Measurements from ENCODE around the gene MYO1H. TPM values are rescaled to one million over a fixed set of nuclear protein-coding genes. Genes with fewer than 3 reads are reported as not detected.

Gene MYO1H
- total RNA-seq, 1 donor from 2014 or later, result not detected

DNA sequence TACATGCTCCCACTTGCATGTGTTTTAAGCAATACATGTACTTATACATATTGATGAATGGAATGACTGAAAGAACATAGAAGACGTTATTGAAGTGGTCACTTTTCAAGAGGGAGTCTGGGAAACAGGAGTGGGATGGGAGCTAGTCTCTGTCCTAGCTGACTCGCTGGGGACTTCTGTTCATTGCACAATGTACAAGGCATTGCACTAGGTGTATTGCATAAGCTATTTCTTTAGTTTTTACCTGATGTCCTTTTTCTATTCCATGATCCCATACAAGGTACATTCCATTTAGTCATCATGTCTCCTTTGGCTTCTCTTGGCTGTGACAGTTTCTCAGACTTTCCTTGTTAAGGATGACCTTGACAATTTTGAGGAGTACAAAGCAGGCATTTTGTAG lies 4.0 kb upstream of the MYO1H start:
- Histone ChIP-seq H3K4me2 (ENCODE audit: low read length) (no peak overlapping the region), H3K27me3 (ENCODE audit: insufficient read depth, low read length) (no peaks in the 10 kb centered on the region), H3K9me3 (ENCODE audit: insufficient read depth, low read depth, low read length) (no peaks in the 10 kb centered on the region), H3K9ac (ENCODE audit: low read length) (no peak overlapping the region), H3K36me3 (ENCODE audit: insufficient read depth, low read length) (no peaks in the 10 kb centered on the region), H4K20me1 (ENCODE audit: insufficient read depth, low read length) (no peaks in the 10 kb centered on the region), H2AFZ (ENCODE audit: low read depth, low read length) (no peak overlapping the region), H3K4me1 (ENCODE audit: insufficient read depth, low read length) (no peaks in the 10 kb centered on the region), H3K4me3 (ENCODE audit: insufficient read depth, low read depth, low read length) (no peak overlapping the region), H3K79me2 (ENCODE audit: insufficient read depth, low read length) (no peaks in the 10 kb centered on the region), H3K27ac (ENCODE audit: low read depth, low read length) (no peak overlapping the region)
- no peak for TF ChIP-seq CTCF (IDR thresholded peaks at IDR 0.05; ENCODE audit: insufficient read depth, low read depth, low read length)
- TF ChIP-seq EZH2 (IDR thresholded peaks at IDR 0.05; ENCODE audit: insufficient read depth, low read length), result no peak
- Mint-ChIP-seq H3K4me1 (ENCODE audit: low read depth, unreplicated experiment) (no peaks in the 10 kb centered on the region), H3K36me3 (ENCODE audit: low read depth, unreplicated experiment) (no peaks in the 10 kb centered on the region), H3K9me3 (ENCODE audit: unreplicated experiment) (peaks cover 5% of the 10 kb centered on the region), H3K27me3 (ENCODE audit: low read depth, unreplicated experiment) (peaks cover 12% of the 10 kb centered on the region), H3K27ac (ENCODE audit: unreplicated experiment) (no peak overlapping the region), H3K4me3 (ENCODE audit: unreplicated experiment) (no peak overlapping the region)
- FAIRE-seq (no peak), DNase-seq (ENCODE audit: low read depth) (no peak)

GRCh38 chr12:109345428-109345827 lies 2.3 kb upstream of the MYO1H start:
- Histone ChIP-seq H3K4me1 (ENCODE audit: insufficient read depth, low read length) (no peaks in the 10 kb centered on the region), H2AFZ (ENCODE audit: low read depth, low read length) (no peak overlapping the region), H3K36me3 (ENCODE audit: insufficient read depth, low read length) (no peaks in the 10 kb centered on the region), H3K4me2 (ENCODE audit: low read length) (no peak overlapping the region), H3K27ac (ENCODE audit: low read depth, low read length) (no peak overlapping the region), H3K27me3 (ENCODE audit: insufficient read depth, low read length) (no peaks in the 10 kb centered on the region), H3K9ac (ENCODE audit: low read length) (no peak overlapping the region), H4K20me1 (ENCODE audit: insufficient read depth, low read length) (no peaks in the 10 kb centered on the region), H3K9me3 (ENCODE audit: insufficient read depth, low read depth, low read length) (no peaks in the 10 kb centered on the region), H3K4me3 (ENCODE audit: insufficient read depth, low read depth, low read length) (no peak overlapping the region), H3K79me2 (ENCODE audit: insufficient read depth, low read length) (no peaks in the 10 kb centered on the region)
- Mint-ChIP-seq H3K4me3 (ENCODE audit: unreplicated experiment) (no peak overlapping the region), H3K27ac (ENCODE audit: unreplicated experiment) (no peak overlapping the region), H3K27me3 (ENCODE audit: low read depth, unreplicated experiment) (peaks cover 10% of the 10 kb centered on the region), H3K36me3 (ENCODE audit: low read depth, unreplicated experiment) (no peaks in the 10 kb centered on the region), H3K9me3 (ENCODE audit: unreplicated experiment) (peaks cover 5% of the 10 kb centered on the region), H3K4me1 (ENCODE audit: low read depth, unreplicated experiment) (no peaks in the 10 kb centered on the region)
- FAIRE-seq (no peak), DNase-seq (ENCODE audit: low read depth) (no peak)
- TF ChIP-seq EZH2 (IDR thresholded peaks at IDR 0.05; ENCODE audit: insufficient read depth, low read length) (no peak), CTCF (IDR thresholded peaks at IDR 0.05; ENCODE audit: insufficient read depth, low read depth, low read length) (no peak)

DNA sequence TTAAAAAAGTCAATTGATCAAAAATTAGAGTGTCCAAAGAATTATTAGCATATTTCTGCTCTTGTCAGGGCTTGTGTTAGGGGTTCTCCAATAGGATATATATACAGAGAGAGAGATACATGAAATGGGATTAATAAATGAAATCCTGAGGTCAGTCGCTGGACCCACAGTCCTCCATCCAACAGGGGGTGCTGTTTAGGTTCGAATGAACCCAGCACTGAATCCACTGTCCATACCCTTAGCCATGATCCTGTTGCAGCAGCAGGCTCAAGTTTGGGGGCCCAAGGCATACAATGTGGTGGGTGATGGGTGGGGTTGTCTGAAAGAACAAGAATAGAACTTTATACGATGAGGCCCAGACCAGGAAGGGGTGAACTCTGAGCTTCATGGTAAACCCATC lies 780 bp upstream of the MYO1H start:
- Histone ChIP-seq H2AFZ (ENCODE audit: low read depth, low read length) (no peak overlapping the region), H3K9me3 (ENCODE audit: insufficient read depth, low read depth, low read length) (no peaks in the 10 kb centered on the region), H3K36me3 (ENCODE audit: insufficient read depth, low read length) (no peaks in the 10 kb centered on the region), H3K9ac (ENCODE audit: low read length) (no peak overlapping the region), H3K4me1 (ENCODE audit: insufficient read depth, low read length) (no peaks in the 10 kb centered on the region), H3K4me2 (ENCODE audit: low read length) (no peak overlapping the region), H3K27ac (ENCODE audit: low read depth, low read length) (no peak overlapping the region), H3K79me2 (ENCODE audit: insufficient read depth, low read length) (no peaks in the 10 kb centered on the region), H3K27me3 (ENCODE audit: insufficient read depth, low read length) (peaks cover 6% of the 10 kb centered on the region), H4K20me1 (ENCODE audit: insufficient read depth, low read length) (no peaks in the 10 kb centered on the region), H3K4me3 (ENCODE audit: insufficient read depth, low read depth, low read length) (no peak overlapping the region)
- H3K4me3 Mint-ChIP-seq (ENCODE audit: unreplicated experiment), result no peak overlapping the region
- peaks cover 5% of the 10 kb centered on the region for H3K9me3 Mint-ChIP-seq (ENCODE audit: unreplicated experiment)
- no peaks in the 10 kb centered on the region for H3K4me1 Mint-ChIP-seq (ENCODE audit: low read depth, unreplicated experiment)
- no peak for FAIRE-seq
- no peaks in the 10 kb centered on the region for H3K36me3 Mint-ChIP-seq (ENCODE audit: low read depth, unreplicated experiment)
- H3K27me3 Mint-ChIP-seq (ENCODE audit: low read depth, unreplicated experiment), result peaks cover 10% of the 10 kb centered on the region
- no peak overlapping the region for H3K27ac Mint-ChIP-seq (ENCODE audit: unreplicated experiment)
- no peak for DNase-seq (ENCODE audit: low read depth)
- TF ChIP-seq EZH2 (IDR thresholded peaks at IDR 0.05; ENCODE audit: insufficient read depth, low read length) (no peak), CTCF (IDR thresholded peaks at IDR 0.05; ENCODE audit: insufficient read depth, low read depth, low read length) (no peak)

Data from astrocyte (in vitro differentiated cells and primary cell).